Upper lobe of left lung (tissue), 4 donors: Measurements from ENCODE around the gene CLIP2.

Experiments
- EP300 ChIP-seq, 4 donors: sonication (generic); formaldehyde crosslinking; IDR thresholded peaks; one replicate each; pipeline ENCODE4 v1.5.1; 2017; ENCODE audit warnings: antibody characterized with exemption in 4 of 4, control low read depth in 2 of 4
- POLR2A ChIP-seq, 4 donors: fragments of 450-650 bp; IDR thresholded peaks; one replicate each; pipeline ENCODE4 v1.5.1; 2016 to 2017; ENCODE audit warnings: antibody characterized with exemption in 4 of 4, mild to moderate bottlenecking in 2 of 4
- POLR2AphosphoS5 ChIP-seq, 2 donors: sonication (generic); formaldehyde crosslinking; IDR thresholded peaks; one replicate each; pipeline ENCODE4 v1.5.1; 2017; ENCODE audit warnings: antibody characterized with exemption in 2 of 2
- TF ChIP-seq, protein P1 (sequence below), 6 experiments: fragments of 450-650 bp in 4 of 6; fragments of 200-600 bp in 2 of 6; sonication (generic) in 2 of 6; IDR thresholded peaks; one replicate each; pipeline ENCODE4 v1.5.1; 2016 to 2019; ENCODE audit warnings: antibody characterized with exemption in 6 of 6

DNA sequence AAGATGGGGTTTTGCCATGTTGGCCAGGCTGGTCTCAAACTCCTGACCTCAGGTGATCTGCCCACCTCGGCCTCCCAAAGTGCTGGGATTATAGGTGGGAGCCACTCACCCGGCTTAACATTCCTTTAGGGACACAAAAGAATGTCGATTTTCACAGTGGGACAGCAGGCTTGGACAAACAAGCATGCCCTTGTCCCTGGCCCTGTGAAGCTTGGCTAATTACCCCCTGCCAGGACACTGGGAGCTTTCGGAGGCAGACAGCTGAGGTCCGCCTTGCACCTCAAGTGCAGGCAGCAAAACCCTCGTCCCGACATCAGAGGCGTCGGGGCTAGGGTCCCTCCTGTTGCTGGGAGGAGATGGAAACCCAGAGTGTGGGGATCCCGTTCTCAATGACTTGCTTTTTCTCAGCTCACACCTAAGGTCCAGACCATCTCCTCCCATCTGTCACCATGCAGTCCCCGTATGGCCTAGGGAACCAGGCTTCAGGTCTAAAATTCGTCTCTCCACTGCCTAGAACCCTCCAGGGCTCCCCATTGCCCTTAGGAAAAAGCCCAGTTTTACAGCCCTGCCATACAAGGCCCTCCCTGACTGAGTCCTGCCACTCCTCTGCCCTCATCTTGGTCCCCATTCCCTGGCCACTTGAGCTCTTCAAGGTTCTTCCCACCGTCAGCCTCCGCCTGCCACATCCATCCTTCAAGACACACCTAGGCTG is 6.3 kb upstream of the CLIP2 start:
- TF ChIP-seq, protein P1, sequence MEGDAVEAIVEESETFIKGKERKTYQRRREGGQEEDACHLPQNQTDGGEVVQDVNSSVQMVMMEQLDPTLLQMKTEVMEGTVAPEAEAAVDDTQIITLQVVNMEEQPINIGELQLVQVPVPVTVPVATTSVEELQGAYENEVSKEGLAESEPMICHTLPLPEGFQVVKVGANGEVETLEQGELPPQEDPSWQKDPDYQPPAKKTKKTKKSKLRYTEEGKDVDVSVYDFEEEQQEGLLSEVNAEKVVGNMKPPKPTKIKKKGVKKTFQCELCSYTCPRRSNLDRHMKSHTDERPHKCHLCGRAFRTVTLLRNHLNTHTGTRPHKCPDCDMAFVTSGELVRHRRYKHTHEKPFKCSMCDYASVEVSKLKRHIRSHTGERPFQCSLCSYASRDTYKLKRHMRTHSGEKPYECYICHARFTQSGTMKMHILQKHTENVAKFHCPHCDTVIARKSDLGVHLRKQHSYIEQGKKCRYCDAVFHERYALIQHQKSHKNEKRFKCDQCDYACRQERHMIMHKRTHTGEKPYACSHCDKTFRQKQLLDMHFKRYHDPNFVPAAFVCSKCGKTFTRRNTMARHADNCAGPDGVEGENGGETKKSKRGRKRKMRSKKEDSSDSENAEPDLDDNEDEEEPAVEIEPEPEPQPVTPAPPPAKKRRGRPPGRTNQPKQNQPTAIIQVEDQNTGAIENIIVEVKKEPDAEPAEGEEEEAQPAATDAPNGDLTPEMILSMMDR (IDR thresholded peaks at IDR 0.05), result no peak
- TF ChIP-seq EP300 (IDR thresholded peaks at IDR 0.05) (no peak), POLR2A (IDR thresholded peaks at IDR 0.05) (no peak), POLR2AphosphoS5 (IDR thresholded peaks at IDR 0.05) (no peak)
